AG04449 (cell line): ENCODE data around the gene SURF6.

Experiments
- CTCF ChIA-PET: fragments of 350-600 bp; formaldehyde crosslinking; extraction: SDS; loops from one replicate; lab custom pipeline; 2021; ENCODE audit warnings: antibody characterized with exemption; lab: Yijun Ruan, JAX
- POLR2A ChIA-PET: fragments of 400-600, 350-600 bp; formaldehyde crosslinking; extraction: SDS; loops from one replicate; lab custom pipeline; 2020; ENCODE audit warnings: antibody characterized with exemption, inconsistent platforms; lab: Yijun Ruan, JAX
- DNase-seq: peaks from one replicate; pipeline ENCODE4 v3.0.0-alpha.2; 2010; ENCODE audit warnings: low read depth, low spot score
- H3K4me3 ChIP-seq: 2 replicates; pipeline ENCODE4 v1.5.1; 2011; ENCODE audit warnings: low read depth, mild to moderate bottlenecking, control low read depth, low read length
- TF ChIP-seq, protein P1 (sequence below): IDR thresholded peaks from one replicate; pipeline ENCODE4 v1.5.1; 2011; ENCODE audit warnings: mild to moderate bottlenecking, moderate library complexity, low read length, control low read depth, inconsistent platforms; ENCODE audit not compliant: insufficient read depth; ENCODE audit errors: missing control alignments

The SURF6 gene

DNA sequence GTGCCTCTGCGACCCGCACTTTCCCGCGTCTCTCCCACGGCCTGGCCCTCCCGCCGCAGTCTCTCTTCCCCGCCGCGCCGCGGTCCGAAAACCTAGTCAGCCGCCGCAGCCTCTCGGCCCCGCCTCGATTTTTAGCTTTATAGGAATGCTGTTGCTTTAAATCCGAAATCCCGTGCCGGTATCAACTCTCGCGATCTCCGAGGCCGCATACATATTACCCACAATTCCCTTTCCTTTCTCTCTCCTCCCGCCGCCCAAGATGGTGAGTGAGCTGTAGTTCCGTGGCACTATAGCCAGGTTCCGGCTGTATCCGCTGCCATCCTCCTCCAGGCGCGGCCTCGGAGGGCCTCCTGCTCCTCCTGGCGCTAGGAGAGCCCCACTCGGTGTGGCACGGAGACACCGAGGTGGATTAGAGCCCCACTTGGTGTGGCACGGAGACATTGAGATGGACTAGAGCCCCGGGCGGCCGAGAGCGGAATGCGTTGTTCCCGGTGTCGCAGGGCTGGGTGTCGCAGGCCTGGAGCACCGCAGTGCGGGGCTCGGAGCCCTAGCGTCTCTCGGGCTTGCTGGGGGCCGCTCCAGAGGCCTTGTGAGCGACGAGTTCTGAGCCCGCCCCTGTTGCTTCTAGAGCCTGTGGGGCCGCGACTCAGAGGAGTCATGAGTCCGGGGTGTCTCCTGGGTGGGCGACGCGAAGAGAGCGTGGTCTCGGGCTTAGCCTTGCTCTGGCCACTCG lies 12.2 kb upstream of the SURF6 start, which contains the start of the genes MED22 and RPL7A:
TSS of gene MED22 (minus strand) at position 147 of the 733 bp plus-strand sequence. CDS start 1,469 bp downstream, outside the sequence.
TSS of gene RPL7A (plus strand) at position 234 of the 733 bp plus-strand sequence. CDS start at position 260, 26 bp downstream.
- peak within 1 kb of the TSS; percentile 96 for H3K4me3 ChIP-seq
- ChIA-PET CTCF (interaction anchor here (1.2 to 1.8 kb wide), 3 partner anchors 9 to 161 kb away, joined by 3 to 6 read pairs (median 6); no protein-coding TSS in a partner anchor), POLR2A (interaction anchor here (0.6 to 2.1 kb wide), 19 partner anchors 8 to 213 kb away, joined by 3 to 14 read pairs (median 4); partner anchors contain the start of genes CACFD1, SLC2A6, SURF1 and SURF2)
- TF ChIP-seq, protein P1, sequence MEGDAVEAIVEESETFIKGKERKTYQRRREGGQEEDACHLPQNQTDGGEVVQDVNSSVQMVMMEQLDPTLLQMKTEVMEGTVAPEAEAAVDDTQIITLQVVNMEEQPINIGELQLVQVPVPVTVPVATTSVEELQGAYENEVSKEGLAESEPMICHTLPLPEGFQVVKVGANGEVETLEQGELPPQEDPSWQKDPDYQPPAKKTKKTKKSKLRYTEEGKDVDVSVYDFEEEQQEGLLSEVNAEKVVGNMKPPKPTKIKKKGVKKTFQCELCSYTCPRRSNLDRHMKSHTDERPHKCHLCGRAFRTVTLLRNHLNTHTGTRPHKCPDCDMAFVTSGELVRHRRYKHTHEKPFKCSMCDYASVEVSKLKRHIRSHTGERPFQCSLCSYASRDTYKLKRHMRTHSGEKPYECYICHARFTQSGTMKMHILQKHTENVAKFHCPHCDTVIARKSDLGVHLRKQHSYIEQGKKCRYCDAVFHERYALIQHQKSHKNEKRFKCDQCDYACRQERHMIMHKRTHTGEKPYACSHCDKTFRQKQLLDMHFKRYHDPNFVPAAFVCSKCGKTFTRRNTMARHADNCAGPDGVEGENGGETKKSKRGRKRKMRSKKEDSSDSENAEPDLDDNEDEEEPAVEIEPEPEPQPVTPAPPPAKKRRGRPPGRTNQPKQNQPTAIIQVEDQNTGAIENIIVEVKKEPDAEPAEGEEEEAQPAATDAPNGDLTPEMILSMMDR: no peak
- peak; percentile 73 for DNase-seq

DNA sequence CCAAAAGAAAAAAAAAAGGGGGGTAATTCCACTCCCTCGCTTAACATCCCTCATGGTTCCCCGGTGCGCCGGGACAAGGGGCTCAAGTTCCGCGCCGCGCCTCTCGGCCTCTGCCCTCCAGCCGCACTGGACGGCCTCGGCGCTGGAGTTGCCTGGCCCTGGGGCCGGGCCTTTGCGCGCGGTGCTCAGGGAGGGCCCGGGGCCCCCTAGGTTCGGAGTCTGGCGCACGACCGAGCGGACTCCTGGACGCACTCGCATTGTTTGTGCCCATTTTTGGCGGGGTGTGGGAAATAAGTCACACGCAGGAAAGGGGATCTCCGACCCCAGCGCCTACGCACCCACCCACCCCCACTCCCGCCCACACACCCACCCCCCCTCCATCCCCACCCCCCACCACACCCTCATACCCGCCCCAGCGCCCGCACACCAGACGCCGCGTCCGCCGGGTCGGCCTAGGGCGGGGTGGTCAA lies 11.6 kb upstream of the SURF6 start:
- H3K4me3 ChIP-seq: peak overlapping the region; percentile 96
- CTCF ChIA-PET: interaction anchor here (1.1 to 1.8 kb wide), 3 partner anchors 9 to 161 kb away, joined by 3 to 6 read pairs (median 6); partner anchors contain the start of genes SURF1 and SURF2
- TF ChIP-seq, protein P1: no peak
- POLR2A ChIA-PET: interaction anchor here (0.6 to 2.1 kb wide), 20 partner anchors 8 to 319 kb away, joined by 3 to 14 read pairs (median 4); partner anchors contain the start of genes CACFD1, SLC2A6, SURF1 and SURF2
- DNase-seq: no peak

DNA sequence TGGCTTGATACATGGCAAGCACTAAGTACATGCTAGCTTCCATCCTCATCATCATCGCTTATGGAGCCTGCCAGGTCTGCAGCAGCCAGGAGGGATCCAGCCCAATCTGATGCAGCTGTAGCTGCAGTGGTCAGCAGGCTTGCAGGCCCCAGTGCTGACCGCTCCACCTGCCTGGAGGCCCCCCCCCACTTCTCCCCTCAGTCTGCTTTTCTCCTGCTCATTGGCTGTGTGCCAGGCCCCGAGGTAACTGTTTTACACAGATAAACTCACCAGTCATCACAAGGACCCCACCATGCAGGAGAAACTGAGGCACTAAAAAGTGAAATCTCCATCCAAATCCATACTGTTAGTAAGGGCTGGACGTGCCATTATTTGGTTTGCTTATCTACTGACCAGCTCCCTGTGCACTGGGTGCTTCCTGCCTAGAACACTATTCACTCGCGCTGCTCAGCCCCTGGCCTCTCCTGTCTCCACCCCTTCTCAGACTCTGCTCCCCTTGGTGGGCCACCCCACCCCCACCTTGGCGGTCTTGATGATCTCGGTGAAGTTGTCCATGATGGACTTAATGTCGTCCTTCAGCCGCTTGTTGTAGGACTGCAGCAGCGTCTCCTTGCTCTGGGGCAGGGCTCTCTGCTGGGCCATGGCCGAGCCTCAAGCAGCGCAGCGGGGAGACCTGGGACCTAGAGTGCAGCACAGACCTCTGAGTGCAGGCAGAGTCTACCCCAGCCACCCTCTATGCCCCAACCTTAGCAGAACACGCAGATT lies 10.2 kb upstream of the SURF6 start:
- TF ChIP-seq, protein P1: no peak
- POLR2A ChIA-PET: interaction anchor here (0.8 to 1.2 kb wide), 4 partner anchors 10 to 160 kb away, joined by 3 to 4 read pairs (median 4); partner anchors contain the start of genes SLC2A6, SURF1 and SURF2
- CTCF ChIA-PET: interaction anchor here (0.6 to 1.8 kb wide), 3 partner anchors 11 to 159 kb away, joined by 3 to 6 read pairs (median 6); partner anchors contain the start of genes SURF1 and SURF2
- no peak for DNase-seq
- peak overlapping the region; percentile 96 for H3K4me3 ChIP-seq

DNA sequence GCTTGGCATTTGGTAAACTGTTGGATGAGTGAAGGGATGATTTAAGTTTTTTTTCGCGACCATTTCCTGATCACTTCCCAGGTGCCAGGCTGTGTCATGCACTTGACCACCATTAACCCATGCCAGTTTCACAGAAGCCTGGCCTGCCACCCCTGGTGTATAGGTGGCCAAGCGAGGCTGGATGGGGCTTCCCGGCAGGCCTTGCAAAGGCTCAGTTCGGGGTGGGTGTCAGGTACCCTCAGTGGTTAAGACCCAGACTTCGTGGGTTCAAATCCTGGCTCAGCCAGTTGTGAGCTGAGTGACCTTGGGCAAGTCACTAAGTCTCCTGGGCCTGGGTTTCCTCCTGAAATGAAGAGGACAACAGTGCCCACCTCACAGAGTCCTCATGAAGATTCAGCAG lies 9.6 kb upstream of the SURF6 start:
- ChIA-PET POLR2A (no interaction called here), CTCF (no interaction called here)
- no peak overlapping the region for H3K4me3 ChIP-seq
- TF ChIP-seq, protein P1: no peak
- DNase-seq: no peak

DNA sequence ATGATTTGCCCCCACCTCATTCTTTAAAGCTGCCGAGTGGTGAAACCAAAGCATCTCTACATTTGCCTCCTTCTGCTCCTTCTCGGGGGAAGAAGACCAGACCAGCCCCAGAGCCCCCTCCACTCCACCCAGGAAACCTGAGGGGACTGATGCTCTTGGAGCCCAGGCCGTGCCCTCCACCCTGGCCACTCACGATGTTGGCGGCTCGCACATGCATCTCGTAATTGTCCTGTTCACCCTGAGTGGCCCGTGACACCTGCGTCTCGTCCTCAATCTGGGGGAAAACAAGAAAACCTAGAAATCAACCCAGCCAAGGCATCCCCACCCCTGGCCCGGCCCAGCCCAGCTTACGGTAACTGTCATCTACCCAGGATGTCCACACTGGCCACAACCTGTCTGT lies 9.0 kb upstream of the SURF6 start:
- no peak overlapping the region for H3K4me3 ChIP-seq
- no peak for DNase-seq
- CTCF ChIA-PET: interaction anchor here (1.3 kb wide), 1 partner anchor 156 kb away, joined by 3 read pairs; no protein-coding TSS in a partner anchor
- TF ChIP-seq, protein P1: no peak
- POLR2A ChIA-PET: no interaction called here
